Panc1 (cell line): ENCODE data around the gene ANKRD17. TPM values are rescaled to one million over a fixed set of nuclear protein-coding genes. Genes with fewer than 3 reads are reported as not detected.

Experiments
- ATAC-seq: fragments of 200-7000 bp; cut with Tn5 transposase; 2 replicates; pipeline ENCODE4 v1.9.1; 2020; ENCODE audit warnings: mild to moderate bottlenecking, moderate library complexity
- BruUV-seq: library from RNA; stranded (reverse); fragments of 400-500 nt; replicated peaks from 2 replicates; lab custom pipeline; 2021; lab: Mats Ljungman, UMichigan
- CTCF ChIA-PET: fragments of 300-600 bp; sonication (Branson Sonifier 250); formaldehyde crosslinking; loops from one replicate; lab custom pipeline; 2022; ENCODE audit warnings: antibody characterized with exemption; lab: Charles Lee
- POLR2A ChIA-PET: fragments of 300-600 bp; sonication (Branson Sonifier 250); formaldehyde crosslinking; loops from one replicate; lab custom pipeline; 2022; ENCODE audit warnings: antibody characterized with exemption; lab: Charles Lee
- DNase-seq: peaks from one replicate; pipeline ENCODE4 v3.0.0-alpha.2; 2010; ENCODE audit warnings: low read depth, low spot score
- H3K27ac ChIP-seq: 2 replicates; pipeline ENCODE4 v1.5.1; 2011; ENCODE audit warnings: mild to moderate bottlenecking, low read length, inconsistent platforms
- H3K27me3 ChIP-seq: fragments of 200-500 bp; sonication (Bioruptor generic); 2 replicates; pipeline ENCODE4 v1.6.0; 2014; ENCODE audit warnings: low read length, inconsistent platforms; ENCODE audit not compliant: control insufficient read depth, insufficient read depth
- H3K36me3 ChIP-seq: fragments of 200-500 bp; sonication (Bioruptor generic); 2 replicates; pipeline ENCODE4 v1.5.1; 2014; ENCODE audit warnings: inconsistent platforms, mild to moderate bottlenecking, low read length, moderate library complexity; ENCODE audit not compliant: control insufficient read depth, insufficient read depth
- H3K4me1 ChIP-seq: 2 replicates; pipeline ENCODE4 v1.5.1; 2011; ENCODE audit warnings: inconsistent platforms, mild to moderate bottlenecking, low read length, moderate library complexity; ENCODE audit not compliant: control insufficient read depth, insufficient read depth
- H3K4me3 ChIP-seq, 2 experiments: 2 replicates each; pipeline ENCODE4 v1.5.1; 2011 to 2012; ENCODE audit warnings: low read depth in 2 of 2, low read length in 2 of 2, mild to moderate bottlenecking in 2 of 2, inconsistent platforms in 1 of 2, moderate library complexity in 1 of 2
- H3K9me3 ChIP-seq: fragments of 200-500 bp; sonication (Bioruptor generic); 2 replicates; pipeline ENCODE4 v1.5.1; 2014; ENCODE audit warnings: low read depth, mild to moderate bottlenecking, inconsistent platforms, low read length, moderate library complexity; ENCODE audit not compliant: control insufficient read depth, insufficient read depth
- POLR2AphosphoS5 ChIP-seq: IDR thresholded peaks from 2 replicates; pipeline ENCODE4 v1.6.1; 2012; ENCODE audit warnings: mild to moderate bottlenecking, low read depth, low read length, moderate library complexity
- REST ChIP-seq, 2 experiments: IDR thresholded peaks; 2 replicates each; pipeline ENCODE4 v1.6.1; 2011 to 2012; ENCODE audit warnings: low read depth in 2 of 2, control low read depth in 1 of 2, low read length in 1 of 2, mild to moderate bottlenecking in 1 of 2, moderate library complexity in 1 of 2; ENCODE audit not compliant: insufficient read depth in 1 of 2
- SIN3A ChIP-seq: IDR thresholded peaks from 2 replicates; pipeline ENCODE4 v1.6.1; 2012; ENCODE audit warnings: low read depth, mild to moderate bottlenecking, low read length, moderate library complexity, borderline replicate concordance; ENCODE audit not compliant: insufficient read depth
- TCF7L2 ChIP-seq: IDR thresholded peaks from 2 replicates; pipeline ENCODE4 v1.6.1; 2011; ENCODE audit warnings: mild to moderate bottlenecking, low read depth, low read length, inconsistent platforms
- in situ Hi-C: cut with HindIII; loops from 2 replicates; pipeline ENCODE4 v1.10.0; 2016; ENCODE audit warnings: low sequenced_read_pairs, low pct_unique_long_range_greater_than_20kb
- intact Hi-C: fragments of 100-400 bp; cut with micrococcal nuclease; formaldehyde crosslinking; loops from one replicate; pipeline ENCODE4 v1.10.0; 2022; ENCODE audit not compliant: unreplicated experiment
- total RNA-seq: library from RNA; stranded (reverse); gene quantifications from one replicate; pipeline ENCODE4 v1.2.1, GENCODE V29; 2021; ENCODE audit not compliant: unreplicated experiment
- TF ChIP-seq, protein P1 (sequence below): fragments of 450-650 bp; IDR thresholded peaks from 2 replicates; pipeline ENCODE4 v1.5.1; 2017; ENCODE audit warnings: mild to moderate bottlenecking

ANKRD17 gene
- total RNA-seq, 1 experiment from 2014 or later, result 38.5 TPM

DNA sequence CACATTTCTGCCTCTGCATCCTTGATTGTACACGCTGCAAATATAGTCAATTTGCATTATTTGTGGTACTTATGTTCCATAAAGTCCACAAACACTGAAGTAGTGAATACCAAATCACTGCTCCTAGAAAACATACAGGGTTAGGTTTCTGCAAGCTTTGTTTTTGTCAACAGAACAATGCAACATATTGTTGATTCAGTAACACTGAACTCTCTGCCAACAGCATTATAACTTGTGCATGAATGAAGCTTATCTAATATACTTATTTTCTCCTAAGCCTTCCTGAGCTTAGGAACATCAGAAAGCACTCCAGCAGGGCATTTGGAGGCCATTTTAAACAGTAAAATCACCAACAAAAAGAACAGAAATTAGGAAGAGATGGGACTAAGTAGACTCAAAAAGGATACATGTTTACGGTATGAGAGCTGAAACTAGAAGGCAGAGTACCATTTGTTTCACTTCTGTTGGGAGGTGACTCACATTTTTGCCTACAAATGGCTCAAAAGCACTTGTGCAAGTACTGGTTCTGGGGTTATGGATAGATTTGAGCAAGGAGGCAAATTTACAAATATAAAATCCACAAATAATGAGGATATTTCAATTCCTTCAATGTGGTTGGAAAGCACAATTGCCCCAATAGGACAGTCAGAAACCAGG, 203.2 kb downstream of the ANKRD17 start:
- ChIA-PET CTCF (no interaction called here), POLR2A (no interaction called here)
- Histone ChIP-seq H3K36me3 (no peaks in the 10 kb centered on the region), H3K4me3 (no peak overlapping the region), H3K4me1 (no peaks in the 10 kb centered on the region), H3K27me3 (no peaks in the 10 kb centered on the region), H3K9me3 (no peaks in the 10 kb centered on the region), H3K27ac (no peak overlapping the region)
- TF ChIP-seq TCF7L2, result no peak
- TF ChIP-seq SIN3A, result no peak
- TF ChIP-seq POLR2AphosphoS5, result no peak
- TF ChIP-seq REST (IDR thresholded peaks at IDR 0.05; ENCODE audit: insufficient read depth in 1 of 2, low read depth in 2 of 2, low read length in 1 of 2), result no peak
- TF ChIP-seq, protein P1, sequence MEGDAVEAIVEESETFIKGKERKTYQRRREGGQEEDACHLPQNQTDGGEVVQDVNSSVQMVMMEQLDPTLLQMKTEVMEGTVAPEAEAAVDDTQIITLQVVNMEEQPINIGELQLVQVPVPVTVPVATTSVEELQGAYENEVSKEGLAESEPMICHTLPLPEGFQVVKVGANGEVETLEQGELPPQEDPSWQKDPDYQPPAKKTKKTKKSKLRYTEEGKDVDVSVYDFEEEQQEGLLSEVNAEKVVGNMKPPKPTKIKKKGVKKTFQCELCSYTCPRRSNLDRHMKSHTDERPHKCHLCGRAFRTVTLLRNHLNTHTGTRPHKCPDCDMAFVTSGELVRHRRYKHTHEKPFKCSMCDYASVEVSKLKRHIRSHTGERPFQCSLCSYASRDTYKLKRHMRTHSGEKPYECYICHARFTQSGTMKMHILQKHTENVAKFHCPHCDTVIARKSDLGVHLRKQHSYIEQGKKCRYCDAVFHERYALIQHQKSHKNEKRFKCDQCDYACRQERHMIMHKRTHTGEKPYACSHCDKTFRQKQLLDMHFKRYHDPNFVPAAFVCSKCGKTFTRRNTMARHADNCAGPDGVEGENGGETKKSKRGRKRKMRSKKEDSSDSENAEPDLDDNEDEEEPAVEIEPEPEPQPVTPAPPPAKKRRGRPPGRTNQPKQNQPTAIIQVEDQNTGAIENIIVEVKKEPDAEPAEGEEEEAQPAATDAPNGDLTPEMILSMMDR, result no peak
- intact Hi-C loops, result no loop called here
- no TSS peak for BruUV-seq
- in situ Hi-C loops, result no loop called here
- ATAC-seq (no peak), DNase-seq (no peak)

DNA sequence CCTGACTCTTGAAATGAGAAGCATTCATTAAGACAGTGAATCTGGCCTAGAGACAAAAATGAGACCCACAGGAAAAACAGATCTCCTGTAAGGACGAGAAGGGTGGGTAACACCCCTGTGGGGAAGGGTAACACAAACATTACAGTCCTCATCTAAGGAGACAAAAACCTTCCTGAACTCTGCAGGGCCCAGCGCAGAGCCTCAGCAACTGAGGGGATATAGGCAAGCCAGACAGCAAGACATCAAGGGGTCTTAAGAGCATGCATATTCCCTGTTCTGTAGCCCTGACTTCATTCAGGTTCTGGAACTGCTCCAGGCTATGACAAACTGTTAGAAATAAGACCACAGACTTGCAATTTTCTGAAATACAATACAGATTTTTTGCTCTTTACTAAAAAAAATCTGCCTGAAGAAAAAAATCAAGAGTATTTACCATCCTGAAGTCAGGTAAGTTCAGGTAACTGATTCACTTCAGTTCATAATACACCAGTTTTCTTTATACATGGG, 204.6 kb downstream of the ANKRD17 start:
- Histone ChIP-seq H3K27me3 (no peaks in the 10 kb centered on the region), H3K36me3 (no peaks in the 10 kb centered on the region), H3K4me1 (no peaks in the 10 kb centered on the region), H3K4me3 (no peak overlapping the region), H3K27ac (no peak overlapping the region), H3K9me3 (no peaks in the 10 kb centered on the region)
- CTCF ChIA-PET, result no interaction called here
- intact Hi-C loops (no loop called here), in situ Hi-C loops (no loop called here)
- ATAC-seq, result no peak
- no peak for DNase-seq
- POLR2A ChIA-PET, result no interaction called here
- no peak for TF ChIP-seq POLR2AphosphoS5
- TF ChIP-seq, protein P1, result no peak
- no peak for TF ChIP-seq SIN3A
- no peak for TF ChIP-seq TCF7L2
- no peak for TF ChIP-seq REST (IDR thresholded peaks at IDR 0.05; ENCODE audit: insufficient read depth in 1 of 2, low read depth in 2 of 2, low read length in 1 of 2)
- BruUV-seq, result no TSS peak
